ENCODE measurements around the gene TSBP1. TPM values are rescaled to one million over a fixed set of nuclear protein-coding genes. Genes with fewer than 3 reads are reported as not detected.
"Not testable (repeated sequence)": the region's sequence is repeated elsewhere in the genome, so short reads cannot be mapped to it uniquely, and the experiment has no call there.

Gene TSBP1
- total RNA-seq, 1 donor from 2014 or later: not detected

DNA sequence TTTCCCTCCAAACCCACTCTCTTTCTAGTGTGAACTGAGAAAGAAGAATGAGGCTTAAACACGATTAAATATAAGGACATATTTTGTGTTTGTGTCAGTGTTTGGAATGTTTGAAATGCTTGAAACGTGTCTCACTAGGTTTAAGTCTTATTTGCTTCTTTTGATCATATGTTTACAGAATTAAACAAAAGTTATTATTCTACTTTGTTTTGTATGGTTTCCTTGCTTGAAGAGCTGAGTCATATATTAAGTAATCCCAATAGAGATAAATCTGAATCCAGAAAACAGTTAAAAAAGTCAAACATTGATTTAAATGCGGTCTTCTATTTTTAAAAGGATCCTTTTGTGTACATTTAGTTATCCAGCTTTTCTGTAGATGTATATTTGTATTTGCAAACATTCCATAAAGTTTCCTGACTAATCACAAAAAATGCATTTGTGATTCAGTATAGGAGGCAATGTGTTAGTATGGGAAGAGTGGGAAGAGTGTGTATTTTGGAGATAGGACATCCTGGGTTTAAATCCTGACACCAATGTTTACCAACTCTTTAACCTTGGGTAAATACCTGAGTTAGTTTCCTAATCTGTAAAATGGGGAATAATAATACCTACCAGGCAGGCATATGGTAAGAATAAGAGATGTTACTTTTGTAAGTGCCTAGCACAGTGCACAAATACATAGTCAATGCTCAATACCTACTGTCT, 72.9 kb downstream of the TSBP1 start:
- H3K27ac Mint-ChIP-seq (ENCODE audit: unreplicated experiment): no peak overlapping the region
- no peak for TF ChIP-seq CTCF (IDR thresholded peaks at IDR 0.05)
- H3K36me3 Mint-ChIP-seq (ENCODE audit: low read depth): no peaks in the 10 kb centered on the region
- H3K4me3 Mint-ChIP-seq (ENCODE audit: unreplicated experiment): no peak overlapping the region
- H3K9me3 Mint-ChIP-seq (ENCODE audit: low read depth): no peaks in the 10 kb centered on the region
- H3K27me3 Mint-ChIP-seq (ENCODE audit: low read depth): peaks cover 30% of the 10 kb centered on the region
- H3K4me1 Mint-ChIP-seq (ENCODE audit: low read depth): no peaks in the 10 kb centered on the region
- no peak for DNase-seq (ENCODE audit: low spot score)

GRCh38 chr6:32294980-32295379, 76.7 kb downstream of the TSBP1 start:
- not testable (repeated sequence) for H3K9me3 Mint-ChIP-seq (ENCODE audit: low read depth); H3K4me1 Mint-ChIP-seq (ENCODE audit: low read depth); H3K36me3 Mint-ChIP-seq (ENCODE audit: low read depth); H3K27ac Mint-ChIP-seq (ENCODE audit: unreplicated experiment); H3K4me3 Mint-ChIP-seq (ENCODE audit: unreplicated experiment); DNase-seq (ENCODE audit: low spot score)
- peaks cover 37% of the 10 kb centered on the region for H3K27me3 Mint-ChIP-seq (ENCODE audit: low read depth)

- Mint-ChIP-seq H3K4me3 (ENCODE audit: unreplicated experiment) (no peak overlapping the region), H3K27me3 (ENCODE audit: low read depth) (peaks cover 35% of the 10 kb centered on the region), H3K36me3 (ENCODE audit: low read depth) (no peaks in the 10 kb centered on the region), H3K4me1 (ENCODE audit: low read depth) (peaks cover 3% of the 10 kb centered on the region), H3K27ac (ENCODE audit: unreplicated experiment) (no peak overlapping the region), H3K9me3 (ENCODE audit: low read depth) (no peaks in the 10 kb centered on the region)
- DNase-seq (ENCODE audit: low spot score): no peak
- no peak for TF ChIP-seq CTCF (IDR thresholded peaks at IDR 0.05)
Measured at GRCh38 chr6:32294566-32294965, 77.1 kb downstream of the TSBP1 start.

- no peak for TF ChIP-seq CTCF (IDR thresholded peaks at IDR 0.05)
- Mint-ChIP-seq H3K4me3 (ENCODE audit: unreplicated experiment) (no peak overlapping the region), H3K27ac (ENCODE audit: unreplicated experiment) (no peak overlapping the region)
Measured at GRCh38 chr6:32293695-32294094, 78.0 kb downstream of the TSBP1 start.

DNA sequence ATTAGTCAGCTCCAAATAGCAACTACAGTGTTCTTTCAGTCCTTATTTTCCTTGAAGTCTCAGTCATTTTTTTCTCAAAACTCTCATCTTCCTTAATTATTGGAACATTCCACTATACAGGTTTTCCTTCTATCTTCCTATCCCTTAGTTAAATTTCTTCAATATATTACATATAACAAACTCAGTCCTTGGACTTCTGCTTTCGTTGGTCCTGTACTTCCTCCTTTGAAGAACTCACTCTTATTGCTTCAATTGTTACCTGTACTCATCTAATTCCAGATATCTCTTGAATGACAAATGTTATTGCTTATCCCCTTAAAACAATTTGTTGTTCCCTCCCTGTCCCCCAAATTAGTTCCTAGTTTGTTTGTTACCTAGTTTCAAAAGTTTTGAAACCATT, 80.2 kb downstream of the TSBP1 start:
- Mint-ChIP-seq H3K27me3 (ENCODE audit: low read depth) (peaks cover 33% of the 10 kb centered on the region), H3K4me3 (ENCODE audit: unreplicated experiment) (no peak overlapping the region), H3K4me1 (ENCODE audit: low read depth) (peaks cover 3% of the 10 kb centered on the region), H3K27ac (ENCODE audit: unreplicated experiment) (no peak overlapping the region), H3K9me3 (ENCODE audit: low read depth) (no peaks in the 10 kb centered on the region), H3K36me3 (ENCODE audit: low read depth) (no peaks in the 10 kb centered on the region)
- no peak for TF ChIP-seq CTCF (IDR thresholded peaks at IDR 0.05)
- no peak for DNase-seq (ENCODE audit: low spot score)

More at GRCh38 chr6:32293695-32294094, 78.0 kb downstream of the TSBP1 start:
- Mint-ChIP-seq H3K36me3 (ENCODE audit: low read depth) (no peaks in the 10 kb centered on the region), H3K4me1 (ENCODE audit: low read depth) (peaks cover 3% of the 10 kb centered on the region), H3K27me3 (ENCODE audit: low read depth) (peaks cover 29% of the 10 kb centered on the region), H3K9me3 (ENCODE audit: low read depth) (no peaks in the 10 kb centered on the region)
- no peak for DNase-seq (ENCODE audit: low spot score)

GRCh38 chr6:32290886-32291450, 80.7 kb downstream of the TSBP1 start:
- Mint-ChIP-seq H3K27me3 (ENCODE audit: low read depth) (peaks cover 34% of the 10 kb centered on the region), H3K36me3 (ENCODE audit: low read depth) (no peaks in the 10 kb centered on the region), H3K27ac (ENCODE audit: unreplicated experiment) (no peak overlapping the region), H3K9me3 (ENCODE audit: low read depth) (no peaks in the 10 kb centered on the region), H3K4me1 (ENCODE audit: low read depth) (peaks cover 3% of the 10 kb centered on the region), H3K4me3 (ENCODE audit: unreplicated experiment) (no peak overlapping the region)
- TF ChIP-seq CTCF (IDR thresholded peaks at IDR 0.05): no peak
- DNase-seq (ENCODE audit: low spot score): no peak
